Measurements from ENCODE around the gene PCBP4.

Gene PCBP4

GRCh38 chr3:51975852-51976549, 8.7 kb upstream of the PCBP4 start:
- Histone ChIP-seq H3K27ac (peak overlapping the region in 12 of 21 experiments; percentile 17 to 93 (median 80)), H3K4me3 (peak overlapping the region in 6 of 7 experiments; percentile 51 to 67 (median 60))

GRCh38 chr3:51974963-51975851, 8.0 kb upstream of the PCBP4 start, which contains the start of gene ABHD14A:
Gene ABHD14A (plus strand): TSS chr3:51975064. CDS start chr3:51975136, 72 bp downstream.
- peak within 1 kb of the TSS; percentile 51 to 79 (median 63) for H3K4me3 ChIP-seq
- H3K27ac ChIP-seq, result peak within 1 kb of the TSS; percentile 65 to 93 (median 87)

- H3K27ac ChIP-seq, result peak overlapping the region; percentile 28 to 93 (median 87)
- H3K4me3 ChIP-seq, result peak overlapping the region; percentile 51 to 79 (median 63)
Measured at GRCh38 chr3:51974277-51974962, 7.2 kb upstream of the PCBP4 start.

GRCh38 chr3:51971350-51971749, 4.1 kb upstream of the PCBP4 start:
- H3K27ac ChIP-seq, result no peak overlapping the region
- H3K4me3 ChIP-seq, result no peak overlapping the region

GRCh38 chr3:51970606-51971300, 3.5 kb upstream of the PCBP4 start:
- Histone ChIP-seq H3K27ac (peak overlapping the region in 2 of 21 experiments; percentile 16 to 21), H3K4me3 (no peak overlapping the region)

GRCh38 chr3:51969841-51970240, 2.6 kb upstream of the PCBP4 start:
- H3K27ac ChIP-seq, result no peak overlapping the region
- no peak overlapping the region for H3K4me3 ChIP-seq

GRCh38 chr3:51968883-51969678, 1.8 kb upstream of the PCBP4 start:
- H3K4me3 ChIP-seq, result no peak overlapping the region
- H3K27ac ChIP-seq, result peak overlapping the region in 2 of 21 experiments; percentile 88 to 94

- Histone ChIP-seq H3K27ac (peak overlapping the region; percentile 71 to 94 (median 87)), H3K4me3 (peak overlapping the region; percentile 53 to 78 (median 73))
Measured at GRCh38 chr3:51968170-51968775, 1.0 kb upstream of the PCBP4 start.

- H3K4me3 ChIP-seq, result peak overlapping the region; percentile 53 to 78 (median 73)
- H3K27ac ChIP-seq, result peak overlapping the region in 17 of 21 experiments; percentile 7 to 94 (median 87)
Measured at GRCh38 chr3:51966922-51967383, 301 bp downstream of the PCBP4 start.

- Histone ChIP-seq H3K4me3 (peak overlapping the region; percentile 53 to 78 (median 73)), H3K27ac (peak overlapping the region in 14 of 21 experiments; percentile 7 to 94 (median 88))
Measured at GRCh38 chr3:51966486-51966885, 768 bp downstream of the PCBP4 start.

- Histone ChIP-seq H3K4me3 (no peak overlapping the region), H3K27ac (peak overlapping the region in 3 of 21 experiments; percentile 3 to 83 (median 30))
Measured at GRCh38 chr3:51966016-51966415, 1.2 kb downstream of the PCBP4 start.

GRCh38 chr3:51964521-51964920, 2.7 kb downstream of the PCBP4 start:
- H3K27ac ChIP-seq, result no peak overlapping the region
- no peak overlapping the region for H3K4me3 ChIP-seq

GRCh38 chr3:51963951-51964451, 3.3 kb downstream of the PCBP4 start:
- Histone ChIP-seq H3K4me3 (no peak overlapping the region), H3K27ac (no peak overlapping the region)

- Histone ChIP-seq H3K27ac (no peak overlapping the region), H3K4me3 (no peak overlapping the region)
Measured at GRCh38 chr3:51962854-51963530, 4.3 kb downstream of the PCBP4 start.

- no peak overlapping the region for H3K4me3 ChIP-seq
- no peak overlapping the region for H3K27ac ChIP-seq
Measured at GRCh38 chr3:51961602-51962569, 5.4 kb downstream of the PCBP4 start.

- H3K27ac ChIP-seq, result no peak overlapping the region
Measured at GRCh38 chr3:51961011-51961410, 6.2 kb downstream of the PCBP4 start.

More at GRCh38 chr3:51961011-51961410, 6.2 kb downstream of the PCBP4 start:
- H3K4me3 ChIP-seq, result no peak overlapping the region
